ENCODE results near the gene SGPL1. TPM values are rescaled to one million over a fixed set of nuclear protein-coding genes. Genes with fewer than 3 reads are reported as not detected.

SGPL1 gene
- total and polyA plus RNA-seq, 2 of the 8 experiments (the other 6 are each of a cell fraction or from before 2014, with no cell fraction given), result 20.5 to 51.6 TPM

- H2BK20ac ChIP-seq (ENCODE audit: low read length), result no peak overlapping the region
- no peak overlapping the region for H2BK15ac ChIP-seq (ENCODE audit: low read length)
- H2AFZ ChIP-seq (ENCODE audit: low read length), result no peak overlapping the region
- no peaks in the 10 kb centered on the region; a peak in 1 of 7 replicates for H3K27me3 ChIP-seq (replicated peaks in 1 of 4; ENCODE audit: control insufficient read depth in 3 of 4, extremely low read depth in 1 of 4, insufficient read depth in 3 of 4, low read length in 3 of 4)
- H3K9ac ChIP-seq (replicated peaks in 1 of 4; ENCODE audit: extremely low read depth in 1 of 4, low read depth in 3 of 4, low read length in 3 of 4), result no peak overlapping the region
- no peak overlapping the region for H2BK120ac ChIP-seq (replicated peaks; ENCODE audit: low read depth, low read length)
- no peaks in the 10 kb centered on the region for H3K79me2 ChIP-seq (ENCODE audit: control insufficient read depth in 1 of 2, insufficient read depth in 2 of 2, low read length in 2 of 2)
- H3K4me3 ChIP-seq (ENCODE audit: extremely low read depth in 1 of 4, insufficient read depth in 2 of 4, low read depth in 3 of 4, low read length in 4 of 4), result no peak overlapping the region
- no peak for FAIRE-seq
- H3K9me3 ChIP-seq (ENCODE audit: insufficient read depth in 2 of 2, low read depth in 1 of 2, low read length in 1 of 2), result no peaks in the 10 kb centered on the region
- H3K23me2 ChIP-seq (ENCODE audit: low read depth, low read length), result peaks cover 3% of the 10 kb centered on the region
- H3K36me3 ChIP-seq (ENCODE audit: control insufficient read depth in 2 of 4, insufficient read depth in 4 of 4, low read length in 3 of 4), result peaks cover 0 to 21% (median 5%) of the 10 kb centered on the region in 4 experiments; a peak in 4 of 8 replicates
- H2BK12ac ChIP-seq (ENCODE audit: low read depth, low read length), result no peak overlapping the region
- no peaks in the 10 kb centered on the region for H4K20me1 ChIP-seq (replicated peaks in 1 of 2; ENCODE audit: control insufficient read depth in 1 of 2, insufficient read depth in 2 of 2, low read length in 2 of 2)
- CTCF ChIA-PET (ENCODE audit: partially characterized antibody), result interaction anchor here (0.9 to 1.7 kb wide), 2 partner anchors 18 to 347 kb away, joined by 3 read pairs; no protein-coding TSS in a partner anchor
- DNase-seq (ENCODE audit: low read depth in 1 of 2, low spot score in 2 of 2), result no peak
- H3K79me1 ChIP-seq (ENCODE audit: low read depth, low read length), result no peaks in the 10 kb centered on the region
- no peak overlapping the region for H3K4me2 ChIP-seq (ENCODE audit: insufficient read depth in 1 of 2, low read depth in 2 of 2, low read length in 2 of 2)
- no peak overlapping the region for H2AK5ac ChIP-seq (ENCODE audit: low read depth, low read length)
- TF ChIP-seq CBX5 (IDR thresholded peaks at IDR 0.05; ENCODE audit: low read depth, low read length), result no peak
- TF ChIP-seq, protein P1, sequence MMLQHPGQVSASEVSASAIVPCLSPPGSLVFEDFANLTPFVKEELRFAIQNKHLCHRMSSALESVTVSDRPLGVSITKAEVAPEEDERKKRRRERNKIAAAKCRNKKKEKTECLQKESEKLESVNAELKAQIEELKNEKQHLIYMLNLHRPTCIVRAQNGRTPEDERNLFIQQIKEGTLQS (IDR thresholded peaks at IDR 0.05; ENCODE audit: insufficient read depth, low read depth, low read length), result no peak
- TF ChIP-seq SP2 (IDR thresholded peaks at IDR 0.05; ENCODE audit: low read length), result no peak
- no peak for TF ChIP-seq CHD1 (IDR thresholded peaks at IDR 0.05; ENCODE audit: low read depth, low read length)
- no peak for TF ChIP-seq BRCA1 (IDR thresholded peaks at IDR 0.05; ENCODE audit: low read depth, low read length)
- H3K4ac ChIP-seq (replicated peaks; ENCODE audit: insufficient read length, low read depth, low read length), result no peak overlapping the region
- H3K14ac ChIP-seq (ENCODE audit: insufficient read length), result no peak overlapping the region
- no peak overlapping the region for H3K56ac ChIP-seq (replicated peaks; ENCODE audit: insufficient read length, low read depth, low read length)
- 87% methylated on average over 4 of the region's 4 CpGs; no CpG with 5 or more reads in 1 of the 2 experiments for WGBS, 2 experiments (ENCODE audit: extremely low coverage in 1 of 2, insufficient coverage in 1 of 2, insufficient read length in 1 of 2, insufficient replicate concordance in 2 of 2, low coverage in 1 of 2, low lambda C conversion rate in 2 of 2, missing lambda C conversion rate in 1 of 2)
- H3K23ac ChIP-seq (ENCODE audit: insufficient read length), result no peak overlapping the region
- H4K8ac ChIP-seq (ENCODE audit: extremely low read depth, insufficient read depth, low read length), result no peak overlapping the region
- H3K27ac ChIP-seq (ENCODE audit: low read depth, low read length), result no peak overlapping the region
- H3K18ac ChIP-seq (ENCODE audit: extremely low read depth, low read length), result no peak overlapping the region
- H2BK5ac ChIP-seq (ENCODE audit: low read depth, low read length), result no peak overlapping the region; the same call in 1 of the 2 replicates
- peaks cover 3 to 10% (median 7%) of the 10 kb centered on the region in 4 experiments; a peak in 6 of 7 replicates for H3K4me1 ChIP-seq (replicated peaks in 1 of 4; ENCODE audit: control insufficient read depth in 3 of 4, insufficient read depth in 4 of 4, low read length in 3 of 4)
- no peak overlapping the region for H4K5ac ChIP-seq (ENCODE audit: insufficient read length, low read depth, low read length)
- no peak overlapping the region for H4K91ac ChIP-seq (replicated peaks; ENCODE audit: insufficient read length, low read length)
- POLR2A ChIA-PET (ENCODE audit: partially characterized antibody), result interaction anchor here (3.2 kb wide), 1 partner anchor 8 kb away, joined by 12 read pairs; no protein-coding TSS in a partner anchor
Observed at GRCh38 chr10:70885481-70885880, 69.7 kb downstream of the SGPL1 start.
